GM12878 (cell line): ENCODE results near the gene ZNF443.
"Not testable (repeated sequence)": the region's sequence is repeated elsewhere in the genome, so short reads cannot be mapped to it uniquely, and the experiment has no call there.

Source experiments
- BACH1 ChIP-seq: fragments of 450-650 bp; IDR thresholded peaks from 2 replicates; pipeline ENCODE4 v1.6.1; 2017; ENCODE audit warnings: mild to moderate bottlenecking, borderline replicate concordance
- CBFB ChIP-seq: IDR thresholded peaks from 2 replicates; pipeline ENCODE4 v1.6.1; 2016; ENCODE audit warnings: antibody characterized with exemption, low read depth
- EGR1 ChIP-seq, 2 experiments: IDR thresholded peaks; 1 replicate in 1 of 2; 2 replicates in 1 of 2; pipeline ENCODE4 v1.6.1; 2011 to 2012; ENCODE audit warnings: low read depth in 2 of 2, low read length in 2 of 2, borderline replicate concordance in 1 of 2, mild to moderate bottlenecking in 1 of 2, moderate library complexity in 1 of 2
- EZH2 ChIP-seq: IDR thresholded peaks from 2 replicates; pipeline ENCODE4 v1.6.1; 2012; ENCODE audit warnings: low read depth, mild to moderate bottlenecking, control low read depth, inconsistent platforms, low read length, borderline replicate concordance; ENCODE audit not compliant: control insufficient read depth
- KAT2A ChIP-seq: conservative IDR thresholded peaks from 2 replicates; pipeline ENCODE4 v1.6.1; 2011; ENCODE audit warnings: low read depth, low read length; ENCODE audit not compliant: control insufficient read depth
- MYC ChIP-seq: IDR thresholded peaks from 2 replicates; pipeline ENCODE4 v1.6.1; 2011; ENCODE audit warnings: mild to moderate bottlenecking, low read length, moderate library complexity, inconsistent platforms; ENCODE audit not compliant: insufficient read depth, insufficient replicate concordance, insufficient read length, severe bottlenecking
- NR2C2 ChIP-seq: IDR thresholded peaks from 2 replicates; pipeline ENCODE4 v1.6.1; 2011; ENCODE audit warnings: borderline replicate concordance, low read depth; ENCODE audit not compliant: control insufficient read depth, insufficient read length
- POLR2A ChIP-seq: IDR thresholded peaks from 2 replicates; pipeline ENCODE4 v1.6.1; 2011; ENCODE audit warnings: low read depth, mild to moderate bottlenecking, low read length
- POLR2AphosphoS2 ChIP-seq: IDR thresholded peaks from 2 replicates; pipeline ENCODE4 v1.6.1; 2011; ENCODE audit warnings: low read depth, mild to moderate bottlenecking, low read length, improper control_type of control experiment, moderate library complexity
- POLR2AphosphoS5 ChIP-seq: IDR thresholded peaks from 2 replicates; pipeline ENCODE4 v1.6.1; 2011; ENCODE audit warnings: mild to moderate bottlenecking, low read length, inconsistent platforms
- YY1 ChIP-seq: IDR thresholded peaks from 2 replicates; pipeline ENCODE4 v1.6.1; 2011; ENCODE audit warnings: low read depth, mild to moderate bottlenecking, low read length
- TF ChIP-seq, protein P1 (sequence below): IDR thresholded peaks from 2 replicates; pipeline ENCODE4 v1.6.1; 2011; ENCODE audit warnings: borderline replicate concordance, low read depth, mild to moderate bottlenecking, moderate library complexity, mixed read lengths, low read length; ENCODE audit not compliant: insufficient read depth; ENCODE audit errors: extremely low read length
- TF ChIP-seq, protein P2 (sequence below): fragments of 450-650 bp; IDR thresholded peaks from 2 replicates; pipeline ENCODE4 v1.6.1; 2017; ENCODE audit warnings: mild to moderate bottlenecking

DNA sequence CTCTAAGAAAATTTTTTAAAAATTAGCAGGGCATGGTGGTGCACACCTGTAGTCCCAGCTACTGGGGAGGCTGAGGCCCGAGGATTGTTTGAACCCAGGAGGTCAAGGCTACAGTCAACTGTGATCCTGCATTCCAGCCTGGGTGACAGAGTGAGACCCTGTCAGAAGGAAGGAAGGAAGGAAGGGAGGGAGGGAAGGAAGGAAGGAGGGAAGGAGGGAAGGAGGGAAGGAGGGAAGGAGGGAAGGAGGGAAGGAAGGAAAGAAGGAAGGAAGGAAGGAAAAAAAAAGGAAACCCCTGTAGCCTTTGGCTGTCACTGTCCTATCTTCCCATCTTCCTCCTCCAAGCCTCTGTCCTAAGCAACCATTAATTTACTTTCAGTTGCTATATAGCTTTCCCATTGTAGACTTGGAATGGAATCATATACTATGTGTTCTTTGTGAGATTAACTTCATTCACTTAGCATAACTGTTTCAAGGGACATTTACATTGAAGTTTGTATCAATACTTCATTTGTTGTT lies 45.5 kb upstream of the ZNF443 start:
- TF ChIP-seq YY1; NR2C2; POLR2AphosphoS2; CBFB; MYC; BACH1; EZH2; KAT2A; POLR2AphosphoS5; POLR2A; EGR1 (IDR thresholded peaks at IDR 0.05; ENCODE audit: borderline replicate concordance in 1 of 2, low read depth in 2 of 2, low read length in 2 of 2): not testable (repeated sequence)
- TF ChIP-seq, protein P1, sequence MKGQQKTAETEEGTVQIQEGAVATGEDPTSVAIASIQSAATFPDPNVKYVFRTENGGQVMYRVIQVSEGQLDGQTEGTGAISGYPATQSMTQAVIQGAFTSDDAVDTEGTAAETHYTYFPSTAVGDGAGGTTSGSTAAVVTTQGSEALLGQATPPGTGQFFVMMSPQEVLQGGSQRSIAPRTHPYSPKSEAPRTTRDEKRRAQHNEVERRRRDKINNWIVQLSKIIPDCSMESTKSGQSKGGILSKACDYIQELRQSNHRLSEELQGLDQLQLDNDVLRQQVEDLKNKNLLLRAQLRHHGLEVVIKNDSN: not testable (repeated sequence)
- TF ChIP-seq, protein P2, sequence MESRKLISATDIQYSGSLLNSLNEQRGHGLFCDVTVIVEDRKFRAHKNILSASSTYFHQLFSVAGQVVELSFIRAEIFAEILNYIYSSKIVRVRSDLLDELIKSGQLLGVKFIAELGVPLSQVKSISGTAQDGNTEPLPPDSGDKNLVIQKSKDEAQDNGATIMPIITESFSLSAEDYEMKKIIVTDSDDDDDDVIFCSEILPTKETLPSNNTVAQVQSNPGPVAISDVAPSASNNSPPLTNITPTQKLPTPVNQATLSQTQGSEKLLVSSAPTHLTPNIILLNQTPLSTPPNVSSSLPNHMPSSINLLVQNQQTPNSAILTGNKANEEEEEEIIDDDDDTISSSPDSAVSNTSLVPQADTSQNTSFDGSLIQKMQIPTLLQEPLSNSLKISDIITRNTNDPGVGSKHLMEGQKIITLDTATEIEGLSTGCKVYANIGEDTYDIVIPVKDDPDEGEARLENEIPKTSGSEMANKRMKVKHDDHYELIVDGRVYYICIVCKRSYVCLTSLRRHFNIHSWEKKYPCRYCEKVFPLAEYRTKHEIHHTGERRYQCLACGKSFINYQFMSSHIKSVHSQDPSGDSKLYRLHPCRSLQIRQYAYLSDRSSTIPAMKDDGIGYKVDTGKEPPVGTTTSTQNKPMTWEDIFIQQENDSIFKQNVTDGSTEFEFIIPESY: not testable (repeated sequence)
